Measurements from ENCODE around the gene KCNIP4.

DNA sequence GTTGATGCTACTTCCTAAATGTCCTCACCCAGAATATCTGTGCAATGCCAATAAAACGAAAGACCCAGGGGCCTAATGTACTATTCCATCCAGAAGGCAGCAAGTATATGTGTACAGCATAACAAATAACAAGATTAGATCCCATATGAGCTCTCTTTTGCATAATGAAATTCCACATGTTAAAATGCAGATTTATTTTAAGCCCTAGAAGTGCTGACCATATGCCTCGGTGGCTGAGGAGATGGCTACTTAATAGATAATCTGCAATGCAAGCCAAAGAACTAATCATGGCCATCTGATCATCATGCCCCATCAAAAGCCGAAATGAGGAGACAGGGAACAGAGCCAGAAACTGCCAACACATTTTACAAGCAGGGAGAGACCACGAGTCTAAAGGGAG, 293.5 kb downstream of the KCNIP4 start:
- TF ChIP-seq ARNT (IDR thresholded peaks at IDR 0.05) (no peak), HDGF (IDR thresholded peaks at IDR 0.05; ENCODE audit: borderline replicate concordance) (no peak), FOXA1 (IDR thresholded peaks at IDR 0.05) (no peak), NFRKB (IDR thresholded peaks at IDR 0.05) (no peak), ZNF384 (IDR thresholded peaks at IDR 0.05) (no peak), TARDBP (IDR thresholded peaks at IDR 0.05) (no peak), BHLHE40 (IDR thresholded peaks at IDR 0.05; ENCODE audit: borderline replicate concordance) (no peak), CTBP1 (IDR thresholded peaks at IDR 0.05; ENCODE audit: borderline replicate concordance) (no peak), FOXK2 (IDR thresholded peaks at IDR 0.05) (no peak), SP1 (IDR thresholded peaks at IDR 0.05) (no peak), SUZ12 (IDR thresholded peaks at IDR 0.05) (no peak)
- TF ChIP-seq, protein P1, sequence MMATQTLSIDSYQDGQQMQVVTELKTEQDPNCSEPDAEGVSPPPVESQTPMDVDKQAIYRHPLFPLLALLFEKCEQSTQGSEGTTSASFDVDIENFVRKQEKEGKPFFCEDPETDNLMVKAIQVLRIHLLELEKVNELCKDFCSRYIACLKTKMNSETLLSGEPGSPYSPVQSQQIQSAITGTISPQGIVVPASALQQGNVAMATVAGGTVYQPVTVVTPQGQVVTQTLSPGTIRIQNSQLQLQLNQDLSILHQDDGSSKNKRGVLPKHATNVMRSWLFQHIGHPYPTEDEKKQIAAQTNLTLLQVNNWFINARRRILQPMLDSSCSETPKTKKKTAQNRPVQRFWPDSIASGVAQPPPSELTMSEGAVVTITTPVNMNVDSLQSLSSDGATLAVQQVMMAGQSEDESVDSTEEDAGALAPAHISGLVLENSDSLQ (IDR thresholded peaks at IDR 0.05) = no peak

Data from HEK293T (cell line).